WTC11 (cell line): ENCODE measurements around the gene PATL2. TPM values are rescaled to one million over a fixed set of nuclear protein-coding genes. Genes with fewer than 3 reads are reported as not detected.

Experiments
- E2F4 ChIP-seq: sonication (generic); formaldehyde crosslinking; IDR thresholded peaks from 2 replicates; pipeline ENCODE4 v1.8.1; 2022; ENCODE audit warnings: low read depth, mild to moderate bottlenecking, moderate library complexity, missing genetic modification reagents, borderline replicate concordance
- ERG ChIP-seq: fragments of 250-450 bp; sonication (Bioruptor Pico); IDR thresholded peaks from 2 replicates; pipeline ENCODE4 v1.8.0; 2021; ENCODE audit warnings: mild to moderate bottlenecking
- total RNA-seq: library from RNA; stranded (reverse); gene quantifications from 3 replicates; pipeline ENCODE4 v1.2.3, GENCODE V29; 2021

Gene PATL2
- total RNA-seq, 1 experiment from 2014 or later, result 0.59 TPM

GRCh38 chr15:44616974-44617373, 94.1 kb downstream of the PATL2 start (continued):
- TF ChIP-seq ERG (CRISPR knock-in tag) (no peak), E2F4 (CRISPR knock-in tag) (no peak)

Other genes starting within 250 kb of the PATL2 start
- 74.9 to 78.6 TPM (median 76.1 TPM) in 3 replicates for gene EIF3J, start 174.2 kb downstream of the PATL2 start, total RNA-seq
- gene SPG11, start 47.7 kb downstream of the PATL2 start, total RNA-seq, result 46.4 to 54.3 TPM (median 50.7 TPM) in 3 replicates
- 88.2 to 105 TPM (median 102 TPM) in 3 replicates for gene B2M, start 194 bp upstream of the PATL2 start, total RNA-seq
- gene TRIM69, start 25.2 kb upstream of the PATL2 start, total RNA-seq, result 9.9 to 11.3 TPM (median 10.4 TPM) in 3 replicates
- gene TERB2, start 245.4 kb upstream of the PATL2 start, total RNA-seq, result not detected in 3 replicates